Transverse colon (tissue), 4 donors: ENCODE data around the gene AASDH. TPM values are rescaled to one million over a fixed set of nuclear protein-coding genes. Genes with fewer than 3 reads are reported as not detected.

Experiments
- DNase-seq: peaks from one replicate; pipeline ENCODE4 v3.0.0-alpha.2; 2019
- H3K27ac ChIP-seq, 4 donors: fragments of 200-600 bp; sonication (generic); 2 replicates each; pipeline ENCODE4 v1.5.1; 2016 to 2018; ENCODE audit warnings: inconsistent platforms in 4 of 4
- H3K27me3 ChIP-seq: fragments of 200-600 bp; sonication (generic); 2 replicates; pipeline ENCODE4 v1.5.1; 2017; ENCODE audit warnings: inconsistent platforms
- H3K36me3 ChIP-seq, 4 donors: fragments of 200-600 bp; sonication (generic); 2 replicates each; pipeline ENCODE4 v1.5.1; 2017 to 2019; ENCODE audit warnings: inconsistent platforms in 4 of 4
- H3K4me1 ChIP-seq, 4 donors: fragments of 200-600 bp; sonication (generic); 2 replicates each; pipeline ENCODE4 v1.5.1; 2017 to 2020; ENCODE audit warnings: inconsistent platforms in 4 of 4
- H3K4me3 ChIP-seq, 4 donors: fragments of 200-600 bp; sonication (generic); 1 replicate in 1 of 4; 2 replicates in 3 of 4; pipeline versions ENCODE4 v1.5.1 to v1.6.1; 2017 to 2019; ENCODE audit warnings: inconsistent platforms in 4 of 4
- H3K9me3 ChIP-seq, 2 donors: fragments of 200-600 bp; sonication (generic); 2 replicates each; pipeline ENCODE4 v1.5.1; 2017 to 2019; ENCODE audit warnings: inconsistent platforms in 2 of 2
- CTCF ChIP-seq, 5 experiments: fragments of 200-600 bp in 3 of 5; fragments of 450-650 bp in 2 of 5; sonication (generic) in 3 of 5; IDR thresholded peaks; 1 replicate in 2 of 5; 2 replicates in 3 of 5; pipeline ENCODE4 v1.5.1; 2016 to 2017; ENCODE audit warnings: antibody characterized with exemption in 5 of 5, inconsistent platforms in 3 of 5, mild to moderate bottlenecking in 2 of 5, moderate library complexity in 1 of 5
- EP300 ChIP-seq: sonication (generic); formaldehyde crosslinking; IDR thresholded peaks from one replicate; pipeline ENCODE4 v1.6.1; 2017; ENCODE audit warnings: antibody characterized with exemption, low read depth
- POLR2A ChIP-seq: fragments of 450-650 bp; IDR thresholded peaks from one replicate; pipeline ENCODE4 v1.6.1; 2016; ENCODE audit warnings: antibody characterized with exemption, mild to moderate bottlenecking, moderate library complexity
- POLR2AphosphoS5 ChIP-seq, 3 donors: sonication (generic); formaldehyde crosslinking; IDR thresholded peaks; one replicate each; pipeline ENCODE4 v1.6.1; 2016; ENCODE audit warnings: antibody characterized with exemption in 3 of 3
- WGBS, 2 donors: methylation state at CpG; one replicate each; pipeline ENCODE4 v1.1.5; 2018; ENCODE audit warnings: low coverage in 1 of 2; 5-methylcytosine and 5-hydroxymethylcytosine counted together
- in situ Hi-C, 4 donors: fragments of 200-750 bp; cut with MboI; loops; one replicate each; pipeline versions ENCODE4 v1.15.0 to v1.15.1; 2017; ENCODE audit warnings: low sequenced_read_pairs in 3 of 4, low pct_ligation_motif_present in 1 of 4, low pct_unique_long_range_greater_than_20kb in 1 of 4
- intact Hi-C: fragments of 100-400 bp; cut with DNase I; formaldehyde crosslinking; loops from one replicate; pipeline ENCODE4 v1.15.1; 2023; ENCODE audit warnings: low total_unique reads
- total RNA-seq, 4 donors: library from RNA; depleted of rRNA; stranded (reverse); fragments of >200 nt; gene quantifications; one replicate each; pipeline ENCODE4 v1.1.0, GENCODE V29; 2016

AASDH gene
- total RNA-seq, 4 donors from 2014 or later: 5.0 to 12.3 (median 7.6) TPM

DNA sequence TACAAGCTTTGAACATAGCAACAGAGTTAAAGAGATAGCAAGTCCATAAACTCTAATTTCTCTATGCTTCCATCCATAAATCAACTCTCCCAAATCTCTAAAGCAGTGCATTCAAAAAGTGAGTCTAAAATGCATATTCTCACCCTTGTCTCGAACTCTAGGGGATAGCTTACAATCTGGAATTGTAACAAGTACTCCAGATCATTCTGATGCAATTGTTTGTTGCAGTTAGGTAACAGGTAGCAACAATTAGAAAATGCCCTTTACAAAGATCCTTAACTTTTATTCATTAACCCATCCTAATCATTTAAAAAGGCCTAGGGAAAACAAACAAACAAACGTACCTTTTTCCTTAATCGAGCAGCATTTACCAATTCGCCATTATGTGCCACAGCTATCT, 18.9 kb upstream of the AASDH start:
- H3K9me3 ChIP-seq: no peaks in the 10 kb centered on the region
- H3K27me3 ChIP-seq: no peaks in the 10 kb centered on the region
- no peak for DNase-seq
- in situ Hi-C loops: no loop called here
- peaks cover 0 to 18% (median 0%) of the 10 kb centered on the region in 4 donors for H3K4me1 ChIP-seq
- H3K4me3 ChIP-seq: no peak overlapping the region
- WGBS, 2 donors: 95% methylated on average over 3 to 4 of the region's 4 CpGs
- no peak for TF ChIP-seq POLR2A
- TF ChIP-seq EP300: no peak
- TF ChIP-seq POLR2AphosphoS5 (IDR thresholded peaks at IDR 0.05): no peak
- TF ChIP-seq CTCF (IDR thresholded peaks at IDR 0.05): no peak
- H3K36me3 ChIP-seq: peaks cover 0 to 4% (median 0%) of the 10 kb centered on the region in 4 donors
- H3K27ac ChIP-seq: no peak overlapping the region
- intact Hi-C loops: no loop called here

GRCh38 chr4:56405016-56405415, 17.7 kb upstream of the AASDH start:
- no peaks in the 10 kb centered on the region for H3K9me3 ChIP-seq
- no peak overlapping the region for H3K27ac ChIP-seq
- H3K27me3 ChIP-seq: no peaks in the 10 kb centered on the region
- DNase-seq: no peak
- TF ChIP-seq EP300 (no peak), CTCF (IDR thresholded peaks at IDR 0.05) (no peak), POLR2A (no peak), POLR2AphosphoS5 (IDR thresholded peaks at IDR 0.05) (no peak)
- 89 to 91% methylated on average over 1 of the region's 1 CpG for WGBS, 2 donors
- peaks cover 0 to 13% (median 0%) of the 10 kb centered on the region in 4 donors for H3K36me3 ChIP-seq
- intact Hi-C loops: no loop called here
- no peak overlapping the region for H3K4me3 ChIP-seq
- in situ Hi-C loops: no loop called here
- peaks cover 0 to 7% (median 0%) of the 10 kb centered on the region in 4 donors for H3K4me1 ChIP-seq

GRCh38 chr4:56400560-56400959, 13.3 kb upstream of the AASDH start:
- H3K4me1 ChIP-seq: no peaks in the 10 kb centered on the region
- H3K9me3 ChIP-seq: no peaks in the 10 kb centered on the region
- H3K36me3 ChIP-seq: peaks cover 0 to 13% (median 4%) of the 10 kb centered on the region in 4 donors
- H3K27ac ChIP-seq: no peak overlapping the region
- no peaks in the 10 kb centered on the region for H3K27me3 ChIP-seq
- TF ChIP-seq POLR2A (no peak), CTCF (IDR thresholded peaks at IDR 0.05) (no peak), POLR2AphosphoS5 (IDR thresholded peaks at IDR 0.05) (no peak), EP300 (no peak)
- WGBS, 2 donors: 85 to 92% methylated on average over 6 of the region's 6 CpGs
- no peak for DNase-seq
- intact Hi-C loops: no loop called here
- in situ Hi-C loops: no loop called here
- H3K4me3 ChIP-seq: no peak overlapping the region

DNA sequence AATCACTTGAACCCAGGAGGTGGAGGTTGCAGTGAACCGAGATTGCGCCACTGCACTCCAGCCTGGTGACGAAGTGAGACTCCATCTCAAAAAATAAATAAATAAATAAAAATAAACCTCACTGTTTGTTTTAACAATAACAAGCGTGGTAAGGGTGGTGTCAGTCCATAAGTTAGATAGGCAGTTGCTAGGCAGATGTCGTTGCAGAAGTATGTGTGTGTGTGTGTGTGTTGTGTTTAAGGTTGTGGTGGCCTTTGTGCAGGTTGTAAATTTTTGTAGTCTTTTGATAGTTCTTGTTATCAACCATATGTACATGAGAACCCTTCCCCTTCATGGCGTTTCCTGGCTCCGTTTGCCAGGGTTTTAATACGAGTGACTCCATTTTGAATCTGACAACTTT, 4.0 kb upstream of the AASDH start:
- in situ Hi-C loops: no loop called here
- no peak for TF ChIP-seq POLR2AphosphoS5 (IDR thresholded peaks at IDR 0.05)
- TF ChIP-seq EP300: no peak
- no peak for TF ChIP-seq POLR2A
- no peak for TF ChIP-seq CTCF (IDR thresholded peaks at IDR 0.05)
- Histone ChIP-seq H3K4me1 (peaks cover 5 to 19% (median 13%) of the 10 kb centered on the region in 4 donors), H3K27ac (no peak overlapping the region), H3K9me3 (no peaks in the 10 kb centered on the region), H3K36me3 (no peaks in the 10 kb centered on the region), H3K27me3 (no peaks in the 10 kb centered on the region), H3K4me3 (no peak overlapping the region)
- intact Hi-C loops: no loop called here
- no peak for DNase-seq
- 93 to 98% methylated on average over 6 to 8 of the region's 8 CpGs for WGBS, 2 donors
